ENCODE data around the gene BMPR1B.
A peak's percentile ranks its signal among the peaks of the same experiment; 100 is the strongest.

BMPR1B gene

GRCh38 chr4:95180531-95181242, 422.9 kb downstream of the BMPR1B start:
- no peak for TF ChIP-seq SPI1 (IDR thresholded peaks at IDR 0.05; ENCODE audit: low read depth, low read length)
- no peak for TF ChIP-seq TAF1 (IDR thresholded peaks at IDR 0.05; ENCODE audit: low read depth, low read length)
- no peak for TF ChIP-seq POU2F2 (IDR thresholded peaks at IDR 0.05; ENCODE audit: low read depth, low read length)
- TF ChIP-seq PAX5 (IDR thresholded peaks at IDR 0.05; ENCODE audit: insufficient read depth, low read length, severe bottlenecking) = no peak
- TF ChIP-seq POLR2A (IDR thresholded peaks at IDR 0.05; ENCODE audit: low read depth, low read length) = no peak
- TF ChIP-seq POLR2AphosphoS5 (IDR thresholded peaks at IDR 0.05; ENCODE audit: low read depth, low read length) = no peak
- no peak for DNase-seq (ENCODE audit: insufficient read length, low spot score)
- no peak for FAIRE-seq

- FAIRE-seq (no peak), DNase-seq (ENCODE audit: insufficient read length, low spot score) (no peak)
- TF ChIP-seq PAX5 (IDR thresholded peaks at IDR 0.05; ENCODE audit: insufficient read depth, low read length, severe bottlenecking) = no peak
- no peak for TF ChIP-seq SPI1 (IDR thresholded peaks at IDR 0.05; ENCODE audit: low read depth, low read length)
- no peak for TF ChIP-seq POLR2AphosphoS5 (IDR thresholded peaks at IDR 0.05; ENCODE audit: low read depth, low read length)
- no peak for TF ChIP-seq POLR2A (IDR thresholded peaks at IDR 0.05; ENCODE audit: low read depth, low read length)
- TF ChIP-seq POU2F2 (IDR thresholded peaks at IDR 0.05; ENCODE audit: low read depth, low read length) = no peak
- TF ChIP-seq TAF1 (IDR thresholded peaks at IDR 0.05; ENCODE audit: low read depth, low read length) = no peak
Measured at GRCh38 chr4:95181243-95181995, 423.7 kb downstream of the BMPR1B start.

GRCh38 chr4:95181996-95182306, 424.2 kb downstream of the BMPR1B start:
- no peak for FAIRE-seq

GRCh38 chr4:95183656-95184408, 426.1 kb downstream of the BMPR1B start:
- TF ChIP-seq TAF1 (IDR thresholded peaks at IDR 0.05; ENCODE audit: low read depth, low read length) = no peak
- no peak for TF ChIP-seq PAX5 (IDR thresholded peaks at IDR 0.05; ENCODE audit: insufficient read depth, low read length, severe bottlenecking)
- no peak for TF ChIP-seq POLR2A (IDR thresholded peaks at IDR 0.05; ENCODE audit: low read depth, low read length)
- DNase-seq (ENCODE audit: insufficient read length, low spot score) (no peak), FAIRE-seq (no peak)

More at GRCh38 chr4:95181996-95182306, 424.2 kb downstream of the BMPR1B start:
- no peak for DNase-seq (ENCODE audit: insufficient read length, low spot score)
- 0 out of 2 replicates have a peak, but pooled peaks have one; percentile 15 for TF ChIP-seq SPI1 (IDR thresholded peaks at IDR 0.05; ENCODE audit: low read depth, low read length)
- no peak for TF ChIP-seq POLR2A (IDR thresholded peaks at IDR 0.05; ENCODE audit: low read depth, low read length)

DNA sequence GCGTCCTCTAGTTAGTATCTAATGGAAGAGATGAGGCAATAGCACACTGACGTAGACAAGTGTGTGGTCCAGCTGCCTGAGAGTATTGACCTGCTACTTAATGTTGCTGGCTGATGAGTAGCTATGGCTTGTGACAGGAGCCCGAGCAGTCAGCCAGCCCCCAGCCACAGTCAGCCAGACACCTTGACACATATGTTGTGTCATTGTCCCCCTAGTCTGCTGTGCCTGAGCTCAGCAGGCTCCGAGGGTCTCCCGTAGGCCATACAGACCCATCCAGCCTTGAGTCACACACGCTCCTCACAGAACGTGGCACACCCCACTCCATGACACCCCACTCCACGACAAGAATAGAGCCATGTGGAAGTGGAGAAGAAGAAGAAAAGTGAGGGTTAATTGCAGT, 428.9 kb downstream of the BMPR1B start:
- TF ChIP-seq SPI1 (IDR thresholded peaks at IDR 0.05; ENCODE audit: low read depth, low read length) (no peak), PAX5 (IDR thresholded peaks at IDR 0.05; ENCODE audit: insufficient read depth, low read length, severe bottlenecking) (no peak), POU2F2 (IDR thresholded peaks at IDR 0.05; ENCODE audit: low read depth, low read length) (no peak), POLR2A (IDR thresholded peaks at IDR 0.05; ENCODE audit: low read depth, low read length) (no peak), TAF1 (IDR thresholded peaks at IDR 0.05; ENCODE audit: low read depth, low read length) (no peak), POLR2AphosphoS5 (IDR thresholded peaks at IDR 0.05; ENCODE audit: low read depth, low read length) (no peak)
- FAIRE-seq (no peak), DNase-seq (ENCODE audit: insufficient read length, low spot score) (no peak)

DNA sequence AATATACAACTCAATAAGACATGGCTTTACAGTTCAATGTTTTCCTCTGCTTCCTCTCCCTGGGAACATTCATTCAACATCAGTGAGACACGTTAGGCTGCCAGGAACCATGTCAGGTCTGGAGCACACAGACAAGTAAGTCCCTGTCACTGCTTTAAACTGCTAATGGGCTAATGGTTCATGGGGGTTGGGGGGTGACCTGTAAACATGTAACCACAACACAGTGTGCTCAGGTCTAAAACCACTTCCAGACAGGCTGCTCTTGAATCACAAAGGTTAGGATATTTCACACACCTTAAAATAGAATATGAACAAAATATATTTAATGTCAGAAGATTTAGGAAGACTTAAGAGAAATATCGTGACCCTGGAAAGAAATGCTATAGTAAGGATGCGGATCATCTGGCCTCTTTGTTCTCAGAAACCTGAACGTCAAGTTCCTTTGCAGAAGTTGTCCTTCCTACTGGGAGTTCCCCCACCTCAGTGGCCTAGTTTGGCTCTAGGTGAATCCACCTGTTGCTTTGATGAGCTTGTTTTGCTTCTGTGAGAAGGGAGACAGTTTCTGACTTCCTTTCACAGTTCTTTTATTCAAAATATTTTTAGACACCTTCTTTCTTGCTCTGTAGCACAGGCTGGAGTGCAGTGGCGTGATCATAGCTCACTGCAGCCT, 431.1 kb downstream of the BMPR1B start:
- DNase-seq (ENCODE audit: insufficient read length, low spot score) (no peak), FAIRE-seq (no peak)
- TF ChIP-seq POU2F2 (IDR thresholded peaks at IDR 0.05; ENCODE audit: low read depth, low read length) = no peak
- TF ChIP-seq POLR2AphosphoS5 (IDR thresholded peaks at IDR 0.05; ENCODE audit: low read depth, low read length) = no peak
- no peak for TF ChIP-seq POLR2A (IDR thresholded peaks at IDR 0.05; ENCODE audit: low read depth, low read length)
- TF ChIP-seq SPI1 (IDR thresholded peaks at IDR 0.05; ENCODE audit: low read depth, low read length) = no peak
- TF ChIP-seq PAX5 (IDR thresholded peaks at IDR 0.05; ENCODE audit: insufficient read depth, low read length, severe bottlenecking) = no peak

DNA sequence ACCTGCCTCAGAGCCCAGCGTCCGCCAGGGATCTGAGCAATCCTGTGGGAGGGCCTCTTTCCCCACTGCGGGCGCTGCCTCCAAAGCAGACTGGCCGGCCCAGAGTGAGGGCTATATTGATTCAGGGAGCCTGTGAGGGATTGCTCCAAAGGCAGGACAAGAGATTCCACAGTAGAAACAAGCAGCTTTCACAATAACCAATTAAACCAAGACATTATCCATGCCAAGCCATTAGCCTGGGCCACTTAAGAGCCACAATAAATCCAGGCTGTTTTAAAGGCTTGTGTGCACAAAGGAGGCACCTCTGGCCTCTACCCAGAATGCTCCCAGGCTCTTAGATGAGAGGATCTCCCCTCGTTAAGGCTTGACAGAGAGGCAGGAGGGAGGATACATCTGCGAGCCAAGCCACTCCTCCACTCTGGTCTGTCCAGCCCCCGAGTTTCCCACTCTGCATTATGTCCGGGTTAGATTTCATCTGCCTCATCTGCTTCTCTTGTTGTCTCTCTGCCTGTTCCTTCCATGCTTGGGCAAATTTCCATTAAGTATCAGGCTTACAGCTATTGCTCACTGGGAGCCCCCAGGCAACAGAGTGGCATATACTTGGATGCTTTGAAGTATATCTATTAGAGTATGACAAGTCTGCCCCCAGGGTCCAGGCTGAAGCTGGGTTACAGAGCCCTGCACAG, 433.1 kb downstream of the BMPR1B start:
- TF ChIP-seq POLR2AphosphoS5 (IDR thresholded peaks at IDR 0.05; ENCODE audit: low read depth, low read length) = no peak
- TF ChIP-seq SPI1 (IDR thresholded peaks at IDR 0.05; ENCODE audit: low read depth, low read length) = no peak
- TF ChIP-seq TAF1 (IDR thresholded peaks at IDR 0.05; ENCODE audit: low read depth, low read length) = no peak
- no peak for TF ChIP-seq POU2F2 (IDR thresholded peaks at IDR 0.05; ENCODE audit: low read depth, low read length)
- TF ChIP-seq PAX5 (IDR thresholded peaks at IDR 0.05; ENCODE audit: insufficient read depth, low read length, severe bottlenecking) = no peak
- no peak for TF ChIP-seq POLR2A (IDR thresholded peaks at IDR 0.05; ENCODE audit: low read depth, low read length)
- FAIRE-seq = no peak
- DNase-seq (ENCODE audit: insufficient read length, low spot score) = no peak

- DNase-seq (ENCODE audit: insufficient read length, low spot score) (no peak), FAIRE-seq (no peak)
- TF ChIP-seq POLR2A (IDR thresholded peaks at IDR 0.05; ENCODE audit: low read depth, low read length) (no peak), SPI1 (IDR thresholded peaks at IDR 0.05; ENCODE audit: low read depth, low read length) (no peak), POU2F2 (IDR thresholded peaks at IDR 0.05; ENCODE audit: low read depth, low read length) (no peak), PAX5 (IDR thresholded peaks at IDR 0.05; ENCODE audit: insufficient read depth, low read length, severe bottlenecking) (no peak), TAF1 (IDR thresholded peaks at IDR 0.05; ENCODE audit: low read depth, low read length) (no peak), POLR2AphosphoS5 (IDR thresholded peaks at IDR 0.05; ENCODE audit: low read depth, low read length) (no peak)
Measured at GRCh38 chr4:95191537-95191936, 433.8 kb downstream of the BMPR1B start.

All from GM12891 (cell line).